GM19099 (cell line): ENCODE measurements around the gene CAMK2A.

Source experiments
- POLR2A ChIP-seq: IDR thresholded peaks from 3 replicates; pipeline ENCODE4 v1.6.1; 2011; ENCODE audit warnings: low read depth; ENCODE audit not compliant: insufficient read length; ENCODE audit errors: extremely low read depth

Gene CAMK2A

DNA sequence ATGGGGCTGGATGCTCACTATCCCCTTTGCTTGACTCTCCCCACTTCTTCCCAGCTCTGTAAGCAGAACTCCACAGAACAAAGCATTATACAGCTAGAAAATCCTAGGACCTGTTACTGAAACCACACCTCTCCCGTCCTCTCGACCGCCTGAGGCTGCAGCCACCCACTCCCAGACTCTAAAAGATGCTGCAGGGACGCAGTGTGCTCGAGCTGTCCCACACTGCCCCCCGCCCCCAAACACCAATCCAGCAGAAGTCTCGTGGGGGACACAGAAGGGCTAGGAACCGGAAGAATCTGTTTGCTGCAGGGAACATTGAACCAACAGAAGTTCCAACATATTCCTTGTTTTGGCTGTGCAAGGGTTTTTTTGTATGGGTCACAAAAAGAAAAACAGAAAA lies 7.6 kb downstream of the CAMK2A start:
- no peak for TF ChIP-seq POLR2A

DNA sequence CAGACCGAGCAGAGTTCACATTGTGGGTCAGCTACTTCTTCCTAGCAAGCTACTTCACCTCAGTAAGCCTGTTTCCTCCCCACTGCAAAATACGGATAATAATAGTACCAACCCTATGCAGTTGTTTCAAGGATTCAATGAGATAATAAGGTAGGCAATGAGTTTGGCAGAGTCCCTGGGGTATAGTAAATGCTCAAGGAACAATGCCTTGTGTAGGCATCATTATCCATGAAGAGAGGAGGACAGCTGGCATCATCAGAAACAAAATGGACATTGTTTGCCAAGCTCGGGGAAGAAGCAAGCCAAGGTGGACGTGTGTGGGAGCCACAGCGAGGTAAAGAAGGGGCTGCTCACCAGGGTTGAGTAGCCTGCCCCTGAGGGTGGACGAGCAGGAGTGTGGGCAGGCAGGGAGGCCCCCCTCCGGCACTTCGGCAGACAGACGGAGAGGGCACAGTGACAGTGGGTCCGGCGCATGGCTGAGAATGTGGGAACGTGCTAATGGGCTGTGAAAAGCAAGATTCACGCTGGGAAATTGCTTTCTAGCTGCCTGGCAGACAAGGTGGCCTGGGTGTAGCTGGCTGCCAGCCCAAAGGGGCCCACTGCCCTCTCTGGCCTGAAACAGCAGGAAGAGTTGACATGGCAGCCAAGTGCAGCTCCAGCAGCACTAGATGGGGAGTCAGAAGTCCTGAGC lies 10.1 kb downstream of the CAMK2A start:
- TF ChIP-seq POLR2A, result no peak

DNA sequence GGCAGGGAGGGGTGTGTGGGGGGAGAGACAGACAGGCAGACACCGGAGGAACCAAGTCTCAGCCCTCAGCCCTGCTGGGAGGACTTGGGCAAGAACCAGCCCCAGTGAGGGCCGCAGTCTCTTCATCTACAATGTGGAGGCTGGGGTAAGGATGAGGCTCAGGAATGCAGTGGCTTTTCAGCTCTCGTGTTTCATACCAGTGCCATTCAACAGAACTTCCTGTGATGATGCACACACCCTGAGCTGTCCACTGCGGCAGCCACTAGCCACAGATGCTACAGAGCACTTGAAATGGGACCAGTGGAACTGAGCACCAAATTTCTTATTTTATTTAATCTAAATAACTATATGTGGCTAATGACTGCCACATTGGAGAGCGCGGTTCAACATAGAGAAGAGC lies 10.7 kb downstream of the CAMK2A start:
- no peak for TF ChIP-seq POLR2A

DNA sequence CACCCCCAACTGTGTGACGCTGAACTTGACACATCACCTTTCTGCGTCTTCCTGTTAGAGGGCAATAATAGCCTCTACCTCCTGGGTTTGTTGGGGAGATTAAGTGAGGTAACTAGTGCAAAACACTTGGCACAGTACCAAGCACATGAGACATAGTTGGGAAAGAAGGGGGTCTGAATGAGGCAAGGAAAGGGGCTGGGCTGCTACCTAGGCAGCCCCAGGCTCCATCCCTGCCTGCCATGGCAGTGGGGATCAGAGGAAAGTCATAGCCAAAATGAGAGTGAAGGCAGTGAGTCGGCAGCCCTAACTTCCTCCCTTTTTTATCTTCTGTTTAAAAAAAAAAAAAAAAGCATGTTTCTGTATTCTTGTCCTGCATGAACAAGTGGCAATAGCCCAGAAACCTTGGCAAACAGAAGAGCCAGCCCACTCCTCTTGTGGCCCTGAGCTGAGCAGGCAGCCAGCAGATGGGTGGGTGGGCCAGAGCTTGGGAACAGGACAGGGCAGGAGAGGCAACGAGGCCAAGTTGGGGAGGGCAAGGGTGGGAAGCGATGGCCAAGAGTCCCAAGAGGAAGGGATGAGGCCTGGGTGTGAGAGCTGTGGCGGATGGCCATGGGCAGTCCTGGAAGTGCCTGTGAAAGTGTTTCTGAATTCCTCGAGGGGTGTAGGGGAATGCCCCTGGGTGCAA lies 11.4 kb downstream of the CAMK2A start:
- TF ChIP-seq POLR2A, result no peak

DNA sequence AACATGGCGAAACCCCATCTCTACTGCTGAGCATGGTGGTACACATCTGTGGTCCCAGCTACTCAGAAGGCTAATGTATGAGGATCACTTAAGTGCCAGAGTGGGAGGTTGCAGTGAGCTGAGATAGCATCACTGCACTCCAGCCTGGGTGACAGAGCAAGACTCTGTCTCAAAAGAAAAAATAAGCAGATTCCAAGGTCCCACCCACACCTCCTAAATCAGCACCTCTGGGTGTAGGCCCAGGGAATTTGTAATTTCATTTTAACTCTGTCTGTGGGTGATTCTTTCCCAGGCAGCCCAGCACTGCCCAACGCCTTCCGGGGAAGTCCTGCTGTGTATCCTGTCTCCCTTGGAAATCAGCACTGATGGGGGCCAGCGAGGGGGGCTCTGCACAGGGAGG lies 12.5 kb downstream of the CAMK2A start:
- no peak for TF ChIP-seq POLR2A

DNA sequence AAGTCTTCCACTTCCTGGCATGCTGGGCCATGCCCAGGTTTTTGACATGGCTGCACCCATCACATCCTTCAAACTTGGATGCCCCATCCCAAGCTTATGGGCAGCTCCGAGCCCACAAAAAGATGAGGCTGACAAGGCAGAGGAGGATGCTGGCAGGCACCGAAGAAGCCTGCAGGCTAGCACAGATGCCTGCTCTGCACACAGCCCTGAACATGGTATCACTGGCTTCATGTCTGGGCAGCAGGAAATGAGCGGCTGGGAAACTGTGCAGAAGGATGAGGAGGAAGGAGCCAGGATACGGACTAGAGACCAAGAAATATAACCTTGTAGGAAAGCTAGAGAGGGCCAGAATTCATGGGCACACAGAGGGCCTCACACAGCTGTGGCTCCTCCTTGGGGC lies 14.8 kb downstream of the CAMK2A start:
- TF ChIP-seq POLR2A, result no peak

DNA sequence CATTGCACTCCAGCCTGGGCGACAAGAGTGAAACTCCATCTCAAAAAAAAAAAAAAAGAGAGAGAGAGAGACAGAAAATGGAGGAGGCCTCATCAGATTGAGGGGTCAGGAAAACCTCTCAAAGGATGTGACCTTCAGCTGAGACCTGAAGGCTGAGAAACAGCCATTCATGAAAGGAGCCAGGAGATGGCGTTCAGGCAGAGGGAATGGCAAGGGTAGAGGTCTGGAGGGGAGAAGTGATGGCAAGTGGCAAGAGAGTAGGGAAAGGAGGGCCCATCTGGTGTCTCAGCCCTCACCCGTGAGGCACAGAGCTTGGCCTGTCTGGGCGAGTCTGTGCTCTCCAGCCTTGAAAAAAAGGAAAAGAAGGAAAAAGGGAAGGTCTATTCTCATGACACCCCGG lies 17.0 kb downstream of the CAMK2A start:
- TF ChIP-seq POLR2A, result no peak

DNA sequence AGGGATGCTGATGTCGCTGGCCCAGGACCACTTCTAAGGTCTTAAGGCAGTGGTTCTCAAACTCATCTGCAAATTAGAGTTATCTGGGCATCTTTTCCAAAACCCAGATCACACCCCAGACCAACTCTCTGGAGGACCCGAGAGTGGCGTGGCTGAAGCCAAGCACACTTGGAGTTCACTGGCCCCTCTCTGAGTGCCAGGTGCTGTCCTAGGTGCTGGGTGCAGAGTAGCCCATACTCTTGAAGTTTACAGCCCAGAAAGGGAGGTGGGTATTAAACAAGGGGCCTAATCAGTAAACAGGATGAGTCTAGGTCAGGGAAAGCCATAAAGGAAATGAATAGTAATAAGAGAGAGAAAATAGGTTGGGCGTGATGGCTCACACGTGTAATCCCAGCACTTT lies 17.6 kb downstream of the CAMK2A start:
- TF ChIP-seq POLR2A, result no peak

DNA sequence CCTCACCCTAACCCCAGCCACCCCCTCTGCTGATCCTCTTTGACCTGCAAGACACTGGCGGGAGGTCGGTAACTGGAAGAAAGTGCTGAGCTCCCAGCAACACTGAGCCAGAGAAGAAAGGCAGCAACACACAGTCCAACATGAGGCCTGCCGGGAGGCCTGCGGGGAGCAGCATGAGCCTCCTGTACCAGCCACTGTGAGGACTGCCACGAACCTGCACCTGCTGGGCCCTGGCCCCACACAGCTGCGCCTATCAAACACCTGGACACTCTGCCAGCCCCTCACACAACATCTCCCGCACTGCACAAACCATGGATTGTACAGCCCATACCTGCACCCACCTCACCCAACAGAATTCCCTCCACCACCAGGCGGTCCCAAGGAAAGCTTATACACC lies 18.3 kb downstream of the CAMK2A start:
- no peak for TF ChIP-seq POLR2A

DNA sequence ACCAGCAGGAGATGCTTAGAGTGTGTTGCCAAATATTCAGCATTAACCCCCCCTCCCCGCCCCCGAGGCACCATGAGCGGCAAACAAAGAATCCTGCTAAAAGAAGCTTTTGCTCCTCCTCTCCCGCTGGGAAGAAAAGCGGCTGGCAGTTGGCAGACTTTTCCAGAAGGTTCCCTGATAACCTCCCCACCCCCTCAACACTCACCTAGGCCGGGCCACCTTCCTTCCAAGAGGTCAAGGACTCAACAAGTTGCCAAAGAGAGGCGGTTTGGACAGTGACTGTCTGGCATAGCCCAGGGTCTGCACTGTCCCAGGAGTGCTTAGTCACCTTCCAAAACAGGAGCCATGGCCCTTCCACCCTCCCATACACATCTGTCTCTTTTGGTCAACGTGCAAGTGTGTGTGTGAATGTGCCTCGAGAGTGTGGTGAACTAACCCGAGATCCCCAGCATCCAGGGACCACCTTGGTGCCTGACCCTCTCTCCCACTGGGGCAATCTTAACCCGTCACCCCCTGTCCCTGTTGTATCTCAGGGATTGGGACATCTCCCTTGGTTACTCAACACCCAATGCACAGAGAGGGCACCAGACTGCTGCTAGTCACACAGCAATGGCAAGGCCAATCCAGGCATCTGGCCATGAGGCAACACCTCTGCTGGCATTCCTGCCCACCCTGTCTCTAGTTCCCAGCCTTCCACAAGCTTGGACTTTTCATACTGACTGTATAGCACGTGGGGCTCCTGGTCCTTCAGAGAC lies 18.9 kb downstream of the CAMK2A start:
- TF ChIP-seq POLR2A, result no peak

DNA sequence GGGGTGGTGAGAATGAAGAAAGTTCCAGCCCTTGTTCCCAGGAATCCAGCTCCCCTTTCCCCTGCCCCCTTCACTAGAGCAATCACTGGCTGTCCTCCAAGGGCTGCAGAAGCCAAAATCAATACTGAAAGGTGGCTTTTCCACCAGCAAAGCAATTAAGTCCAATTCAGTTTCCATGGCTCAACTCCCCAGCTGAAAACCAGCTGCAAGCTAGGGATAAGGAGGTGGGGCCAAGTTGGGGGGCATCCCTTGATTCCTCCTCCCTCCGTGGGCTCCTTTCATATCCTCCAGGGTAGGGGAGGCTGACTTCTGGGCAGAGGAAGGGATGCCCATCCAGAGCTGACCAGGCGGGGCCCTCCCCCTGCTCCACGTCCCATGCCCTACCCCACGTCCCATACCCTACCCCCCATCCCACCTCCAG lies 22.7 kb downstream of the CAMK2A start:
- no peak for TF ChIP-seq POLR2A

DNA sequence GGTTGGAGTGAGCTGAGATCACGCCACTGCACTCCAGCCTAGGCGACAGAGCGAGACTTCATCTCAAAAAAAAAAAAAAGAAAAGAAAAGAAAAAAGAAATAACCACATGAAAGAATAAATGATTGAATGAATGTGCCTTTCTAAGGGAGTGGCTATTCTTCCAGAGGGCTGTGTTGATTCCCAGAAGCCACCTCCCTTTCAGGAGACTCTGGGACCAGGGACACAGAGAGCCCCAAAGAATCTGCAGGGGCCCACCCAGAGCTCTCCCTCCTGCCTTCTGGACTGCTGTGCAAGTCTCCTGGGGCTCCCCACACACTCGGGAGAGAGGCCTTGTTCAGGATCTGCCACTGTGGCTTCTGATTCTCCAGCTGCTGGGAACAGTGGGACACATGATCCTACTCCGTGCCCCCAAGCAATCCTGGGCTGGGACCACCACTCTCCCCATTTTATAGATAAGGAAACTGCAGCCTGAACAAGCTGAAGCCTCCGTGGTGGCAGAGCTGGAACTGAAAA lies 23.6 kb downstream of the CAMK2A start:
- TF ChIP-seq POLR2A, result no peak

DNA sequence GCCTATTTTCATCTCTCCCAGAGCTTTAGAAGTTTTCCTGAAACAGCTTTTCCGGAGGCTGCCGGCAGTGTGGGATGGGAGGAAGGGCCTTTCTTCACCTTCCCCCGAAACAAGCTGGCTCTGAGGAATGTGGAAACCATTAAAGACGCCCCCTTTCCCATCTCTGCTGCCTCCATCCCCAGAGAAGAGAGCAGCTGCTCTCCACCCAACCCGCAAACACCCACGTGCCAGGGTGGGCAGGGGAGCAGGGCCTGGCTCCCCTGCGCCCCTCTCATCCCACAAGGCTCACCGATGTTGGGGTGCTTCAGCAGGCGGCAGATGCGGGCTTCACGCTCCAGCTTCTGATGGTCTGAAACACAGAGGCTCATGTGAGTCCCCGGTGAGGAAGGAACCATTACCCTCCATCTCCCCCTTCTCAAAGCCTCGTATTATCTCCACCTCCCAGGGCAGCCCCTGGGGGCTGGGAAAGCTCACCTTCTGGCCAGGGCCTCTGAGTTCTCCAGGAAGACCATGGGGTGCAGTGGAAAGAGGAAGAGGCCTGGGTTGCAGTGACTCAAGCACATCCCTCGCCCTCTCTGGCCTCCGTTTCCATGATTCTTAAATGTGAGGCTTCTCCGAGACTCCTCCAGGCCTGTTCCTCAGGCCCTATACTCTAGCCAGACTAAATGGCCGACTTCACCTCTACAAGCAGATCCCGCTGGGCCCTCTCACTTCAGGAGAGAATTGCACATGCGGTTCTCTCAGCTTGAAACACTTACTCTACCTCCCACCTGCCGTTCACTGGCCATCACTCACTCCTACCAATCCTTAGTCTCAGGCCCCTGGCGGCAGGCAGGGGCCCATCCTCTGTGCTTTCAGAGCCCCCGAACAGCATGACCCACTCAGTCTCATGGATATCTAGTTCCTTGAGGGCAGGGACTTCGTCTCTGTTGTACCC lies 24.6 kb downstream of the CAMK2A start:
- no peak for TF ChIP-seq POLR2A

DNA sequence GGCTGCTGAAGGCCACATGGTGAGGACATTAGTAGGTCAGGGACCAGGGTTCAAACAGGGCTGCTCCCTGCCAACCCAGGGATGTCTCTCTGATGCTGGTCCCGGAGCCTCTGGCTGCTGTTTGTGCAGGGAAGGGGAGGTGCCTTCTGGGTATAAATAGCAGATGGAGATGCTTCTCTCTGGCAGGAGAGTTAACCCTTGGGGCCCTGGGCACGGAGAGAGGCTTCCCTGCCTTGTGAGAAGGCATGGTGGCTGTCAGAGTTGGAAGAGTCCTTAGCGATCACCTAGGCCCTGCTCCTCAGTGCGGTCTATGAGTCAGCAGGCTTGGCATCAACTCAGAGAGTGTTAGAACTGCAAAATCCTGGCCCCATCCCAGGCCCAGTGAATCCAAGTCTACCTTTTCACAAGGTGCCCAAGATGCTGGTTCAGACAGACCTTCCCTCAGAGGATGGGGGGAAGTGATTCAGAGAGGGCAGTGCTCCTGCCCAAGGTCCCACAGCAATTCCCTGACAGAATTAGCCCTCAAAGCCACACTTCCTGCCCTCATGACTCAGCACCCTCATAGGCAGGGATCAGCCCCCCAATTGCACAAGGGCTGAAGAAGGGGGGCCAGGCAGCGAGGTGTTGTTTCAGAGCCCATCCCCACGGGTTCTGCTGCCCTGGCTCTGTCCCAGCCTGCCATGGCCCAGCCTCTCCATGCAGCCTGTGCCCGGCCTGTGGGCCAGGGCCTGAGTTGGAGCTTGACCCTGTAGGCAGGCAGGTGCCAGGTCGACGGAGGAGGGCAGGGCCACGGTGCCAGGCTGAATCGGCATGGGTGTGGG lies 25.6 kb downstream of the CAMK2A start:
- TF ChIP-seq POLR2A, result no peak
